Dendritic cell treated with granulocyte-macrophage colony-stimulating factor and Interleukin-4, amounts not matched to agents 40 ng/mL and 50 ng/mL, for 4 days (primary cell): ENCODE results near the gene TMPRSS5.
"Not testable (repeated sequence)": the region's sequence is repeated elsewhere in the genome, so short reads cannot be mapped to it uniquely, and the experiment has no call there.

Experiments used
- H3K27ac Mint-ChIP-seq: one replicate; pipeline ENCODE4 v1.8.0; 2022; ENCODE audit warnings: mild to moderate bottlenecking, mixed read lengths
- H3K27me3 Mint-ChIP-seq: one replicate; pipeline ENCODE4 v1.8.0; 2022; ENCODE audit warnings: mild to moderate bottlenecking, mixed read lengths
- H3K36me3 Mint-ChIP-seq: one replicate; pipeline ENCODE4 v1.8.0; 2022; ENCODE audit warnings: low read depth, mixed read lengths
- H3K4me1 Mint-ChIP-seq: one replicate; pipeline ENCODE4 v1.8.0; 2022; ENCODE audit warnings: low read depth, mixed read lengths
- H3K4me3 Mint-ChIP-seq: one replicate; pipeline ENCODE4 v1.8.0; 2022; ENCODE audit warnings: mild to moderate bottlenecking, moderate library complexity, mixed read lengths
- H3K9me3 Mint-ChIP-seq: one replicate; pipeline ENCODE4 v1.8.0; 2022; ENCODE audit warnings: mixed read lengths
- intact Hi-C: fragments of 100-400 bp; cut with micrococcal nuclease; formaldehyde crosslinking; loops from one replicate; pipeline ENCODE4 v1.15.0; 2022

TMPRSS5 gene

DNA sequence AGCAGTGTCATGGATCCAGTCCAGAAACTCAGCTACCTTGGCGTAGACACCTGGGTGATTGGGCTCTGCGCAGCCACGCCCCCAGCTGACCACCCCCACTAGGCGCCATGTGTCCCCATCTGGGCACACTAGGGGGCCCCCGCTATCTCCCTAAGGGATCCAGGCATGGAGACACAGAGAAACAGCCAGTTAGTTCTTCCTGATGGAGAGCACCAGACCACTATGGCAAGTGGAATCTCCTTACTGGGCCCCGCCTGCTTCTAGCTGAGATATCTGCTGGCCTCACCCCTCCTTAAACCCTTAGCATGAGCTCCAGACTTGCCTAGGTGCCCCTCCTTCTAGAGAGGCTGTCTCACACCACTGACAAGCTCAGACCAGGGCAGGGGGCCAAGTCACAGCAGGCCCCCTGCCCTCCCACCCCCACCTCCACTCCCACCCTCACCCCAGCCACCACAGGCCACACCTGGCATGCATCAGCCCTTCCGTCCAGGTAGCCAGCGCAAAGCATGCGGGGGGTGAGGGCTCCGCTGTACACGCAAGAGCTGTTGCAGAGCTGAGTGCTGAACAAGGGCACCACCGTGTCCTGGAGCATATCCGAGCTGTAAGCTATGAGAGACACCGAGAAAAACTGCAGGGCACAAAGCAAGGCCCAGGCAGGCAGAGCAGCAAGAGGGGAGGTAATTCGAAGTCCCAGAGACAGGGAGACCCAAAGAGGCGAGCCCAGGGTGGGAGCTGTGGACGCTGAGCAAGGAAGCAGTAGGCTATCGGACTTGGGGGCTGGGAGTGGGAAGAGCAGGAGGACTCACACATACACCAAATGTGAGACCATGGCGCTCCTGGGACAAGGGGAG, 16.1 kb downstream of the TMPRSS5 start:
- Mint-ChIP-seq H3K27ac (peak overlapping the region; percentile 36), H3K36me3 (no peaks in the 10 kb centered on the region), H3K4me3 (no peak overlapping the region), H3K27me3 (no peaks in the 10 kb centered on the region), H3K4me1 (peaks cover 20% of the 10 kb centered on the region), H3K9me3 (no peaks in the 10 kb centered on the region)
- intact Hi-C loops: no loop called here

DNA sequence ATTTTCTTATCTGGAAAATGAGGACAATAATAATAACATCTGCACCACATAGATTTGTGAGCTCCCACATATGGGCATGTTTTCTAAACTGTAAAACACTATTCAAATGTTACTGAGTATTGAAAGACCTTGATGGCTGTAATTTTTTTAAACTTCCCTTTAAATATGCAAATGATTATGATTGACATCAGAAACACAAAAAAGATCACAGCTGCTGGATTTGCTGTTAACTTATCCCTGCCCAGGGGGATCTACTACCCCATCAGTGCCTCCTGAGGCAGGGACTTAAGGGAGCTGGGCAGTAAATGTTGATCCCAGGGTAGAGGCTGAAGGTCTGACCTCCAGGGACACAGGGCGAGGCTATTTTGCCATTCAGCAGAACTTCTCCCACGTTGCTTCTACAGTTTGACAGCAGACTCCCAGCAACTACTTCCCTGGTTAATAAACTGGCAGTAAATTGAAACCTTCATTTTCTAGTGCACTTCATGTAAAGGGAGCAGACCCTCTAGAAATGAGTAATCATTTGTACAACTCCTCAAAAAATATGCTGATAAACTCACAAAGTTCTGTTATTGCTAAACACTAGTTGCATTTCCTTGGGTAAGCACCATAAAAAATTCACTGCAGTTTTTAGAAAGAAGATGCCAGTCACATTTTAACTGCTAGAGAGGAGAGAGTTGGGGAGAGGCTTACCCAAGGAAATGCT, 20.3 kb downstream of the TMPRSS5 start:
- H3K27me3 Mint-ChIP-seq: no peaks in the 10 kb centered on the region
- no peaks in the 10 kb centered on the region for H3K36me3 Mint-ChIP-seq
- H3K4me1 Mint-ChIP-seq: peaks cover 17% of the 10 kb centered on the region
- H3K27ac Mint-ChIP-seq: peak overlapping the region; percentile 74
- H3K9me3 Mint-ChIP-seq: no peaks in the 10 kb centered on the region
- no peak overlapping the region for H3K4me3 Mint-ChIP-seq
- intact Hi-C loops: no loop called here

DNA sequence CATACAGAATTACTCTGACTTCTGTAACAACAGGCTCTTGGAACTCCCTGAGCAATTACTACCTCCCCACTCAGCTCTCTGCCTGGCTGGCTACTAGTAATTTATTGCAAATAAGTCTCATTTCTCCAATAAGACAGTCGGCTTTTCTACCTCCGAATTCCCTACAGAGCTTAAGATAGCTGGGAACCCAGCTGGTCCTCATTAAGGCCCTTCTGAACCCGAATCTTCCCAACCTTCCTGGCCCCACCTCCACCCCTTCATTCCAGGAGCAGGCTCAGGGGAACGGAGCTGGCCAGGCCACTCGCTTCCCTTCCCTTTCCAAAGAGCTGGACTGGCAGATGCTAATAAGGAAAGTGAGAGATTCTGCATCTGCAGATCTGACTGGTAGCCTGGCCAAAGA, 21.6 kb downstream of the TMPRSS5 start:
- Mint-ChIP-seq H3K27me3 (no peaks in the 10 kb centered on the region), H3K4me1 (peaks cover 9% of the 10 kb centered on the region), H3K4me3 (no peak overlapping the region), H3K9me3 (no peaks in the 10 kb centered on the region), H3K36me3 (no peaks in the 10 kb centered on the region), H3K27ac (no peak overlapping the region)
- intact Hi-C loops: no loop called here

DNA sequence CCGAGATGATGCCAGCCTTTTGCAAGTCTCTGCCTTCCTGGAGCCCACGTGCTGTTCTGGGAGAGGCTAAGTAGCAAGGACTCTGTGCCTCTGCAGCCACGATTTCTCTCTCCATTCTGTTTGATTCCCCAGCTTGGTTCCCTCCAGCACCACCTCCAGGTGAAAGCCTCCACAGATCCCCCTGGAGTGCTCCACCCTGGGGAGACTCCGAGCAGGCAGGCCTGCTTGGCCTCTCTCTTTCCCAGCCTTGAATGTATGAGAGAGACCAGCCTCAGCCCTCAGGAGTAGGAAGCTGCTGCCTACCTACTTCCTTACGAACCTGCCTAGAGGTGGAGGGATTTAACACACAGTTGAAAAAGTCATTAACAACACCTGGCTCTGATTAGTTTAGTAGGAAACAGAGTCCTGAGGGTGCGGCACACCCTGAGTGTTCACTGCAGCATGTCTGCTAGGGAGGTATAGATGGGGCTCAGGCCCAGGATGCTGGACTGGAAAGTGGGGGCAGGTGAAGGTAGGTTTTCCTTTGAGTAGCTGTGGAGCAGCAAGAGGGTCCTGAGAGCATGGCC, 22.5 kb downstream of the TMPRSS5 start:
- H3K4me1 Mint-ChIP-seq: peaks cover 9% of the 10 kb centered on the region
- H3K27ac Mint-ChIP-seq: no peak overlapping the region
- no peaks in the 10 kb centered on the region for H3K36me3 Mint-ChIP-seq
- intact Hi-C loops: no loop called here
- H3K4me3 Mint-ChIP-seq: no peak overlapping the region
- H3K9me3 Mint-ChIP-seq: no peaks in the 10 kb centered on the region
- peaks cover 1% of the 10 kb centered on the region for H3K27me3 Mint-ChIP-seq

DNA sequence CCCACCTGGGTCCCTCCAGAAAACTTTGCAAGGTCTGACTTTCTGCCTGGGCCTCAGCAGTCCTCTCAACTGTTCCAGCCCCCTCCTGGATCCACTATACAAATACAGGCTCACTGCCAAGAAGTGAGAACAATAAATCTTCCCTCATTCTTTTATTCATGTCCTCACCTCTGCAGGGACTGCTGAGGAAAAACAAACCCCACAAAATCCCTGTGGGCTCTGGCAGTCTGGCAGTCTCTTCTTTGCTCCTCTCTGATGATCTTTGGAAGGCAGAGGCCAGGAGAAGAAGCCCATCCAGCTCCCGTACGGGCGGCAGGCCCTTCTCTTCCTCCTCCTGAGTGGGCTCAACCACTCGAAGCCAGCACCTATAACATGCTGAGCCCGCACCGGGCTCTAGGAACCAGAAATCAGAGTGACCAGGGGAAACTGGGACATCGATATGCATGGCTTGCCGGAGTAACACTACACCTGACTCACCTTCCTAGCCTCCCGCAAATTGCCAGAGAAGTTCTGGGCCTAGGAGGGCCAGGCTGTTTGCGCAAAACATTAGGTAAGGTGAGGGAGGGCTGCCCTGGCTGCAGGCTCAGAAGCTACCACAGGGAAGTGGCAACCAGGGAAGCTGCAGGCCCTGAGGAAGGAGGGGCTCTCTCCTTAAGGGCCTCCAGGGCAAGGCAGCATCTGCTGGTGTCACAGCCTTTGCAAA, 24.2 kb downstream of the TMPRSS5 start:
- intact Hi-C loops: no loop called here
- Mint-ChIP-seq H3K27ac (no peak overlapping the region), H3K36me3 (no peaks in the 10 kb centered on the region), H3K27me3 (peaks cover 1% of the 10 kb centered on the region), H3K4me3 (no peak overlapping the region), H3K9me3 (no peaks in the 10 kb centered on the region), H3K4me1 (peaks cover 9% of the 10 kb centered on the region)

DNA sequence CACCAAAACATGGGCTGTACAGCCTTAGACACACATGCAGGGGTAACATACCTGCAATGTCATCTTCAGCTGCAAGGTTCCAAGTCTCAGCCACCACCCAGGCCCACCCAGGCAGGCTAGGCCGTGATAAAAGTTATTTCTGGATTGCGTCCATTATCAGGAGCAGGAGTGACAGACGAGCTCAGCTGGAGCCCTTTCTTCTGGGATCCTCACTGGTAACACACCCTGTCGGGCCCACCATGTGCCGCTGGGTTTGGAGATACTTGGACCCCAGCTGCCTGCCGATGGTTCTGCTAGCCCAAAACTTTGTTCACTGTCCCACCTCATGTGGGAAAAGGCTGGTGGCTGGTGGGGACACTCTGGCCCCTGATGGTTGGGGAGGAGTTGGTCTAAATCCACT, 24.8 kb downstream of the TMPRSS5 start:
- Mint-ChIP-seq H3K27ac (no peak overlapping the region), H3K27me3 (peaks cover 1% of the 10 kb centered on the region), H3K4me3 (no peak overlapping the region), H3K9me3 (no peaks in the 10 kb centered on the region), H3K36me3 (no peaks in the 10 kb centered on the region), H3K4me1 (peaks cover 8% of the 10 kb centered on the region)
- intact Hi-C loops: no loop called here

DNA sequence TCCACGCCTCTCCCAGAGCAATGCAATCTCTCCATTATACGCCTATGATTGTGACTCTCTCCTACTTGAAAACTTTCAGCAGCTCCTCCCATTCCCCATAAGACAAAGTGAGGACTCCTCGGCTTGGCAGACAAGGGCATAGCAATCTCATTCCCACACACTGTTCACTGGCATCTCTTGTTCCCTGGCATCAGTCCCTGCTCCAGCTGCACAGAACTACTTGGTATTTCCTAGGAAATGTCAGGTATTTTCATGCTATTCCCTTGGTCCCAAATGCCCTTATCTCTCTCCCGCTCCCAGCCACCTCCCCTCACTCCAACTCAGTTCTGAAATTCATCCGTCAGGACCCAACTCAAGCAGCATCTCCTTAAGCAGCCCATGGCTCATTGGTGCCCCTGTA, 28.4 kb downstream of the TMPRSS5 start:
- Mint-ChIP-seq H3K9me3 (no peaks in the 10 kb centered on the region), H3K27ac (no peak overlapping the region), H3K4me1 (no peaks in the 10 kb centered on the region), H3K27me3 (peaks cover 1% of the 10 kb centered on the region), H3K36me3 (no peaks in the 10 kb centered on the region), H3K4me3 (no peak overlapping the region)
- intact Hi-C loops: no loop called here

DNA sequence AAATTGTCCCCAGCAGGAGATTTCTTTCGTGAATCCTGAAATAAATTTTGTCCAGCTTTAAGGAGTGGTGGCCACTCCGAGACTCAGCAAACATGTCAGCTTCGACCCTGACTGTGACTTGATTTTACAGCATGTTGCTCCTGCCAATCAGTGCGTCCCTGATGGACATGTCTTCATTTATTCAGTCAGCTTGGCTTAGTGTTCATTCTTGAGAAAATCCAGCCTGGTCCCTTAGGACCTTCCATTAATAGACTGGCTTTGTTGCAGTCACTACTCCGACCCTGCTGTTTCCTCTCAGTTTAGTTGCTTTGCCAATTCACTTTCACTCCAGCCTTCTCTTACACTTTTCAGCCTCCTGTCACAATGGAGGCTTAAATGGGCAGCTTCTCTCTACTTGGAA, 30.5 kb downstream of the TMPRSS5 start:
- Mint-ChIP-seq H3K4me3 (no peak overlapping the region), H3K4me1 (no peaks in the 10 kb centered on the region), H3K27me3 (peaks cover 1% of the 10 kb centered on the region), H3K9me3 (no peaks in the 10 kb centered on the region), H3K36me3 (no peaks in the 10 kb centered on the region), H3K27ac (no peak overlapping the region)
- intact Hi-C loops: no loop called here

DNA sequence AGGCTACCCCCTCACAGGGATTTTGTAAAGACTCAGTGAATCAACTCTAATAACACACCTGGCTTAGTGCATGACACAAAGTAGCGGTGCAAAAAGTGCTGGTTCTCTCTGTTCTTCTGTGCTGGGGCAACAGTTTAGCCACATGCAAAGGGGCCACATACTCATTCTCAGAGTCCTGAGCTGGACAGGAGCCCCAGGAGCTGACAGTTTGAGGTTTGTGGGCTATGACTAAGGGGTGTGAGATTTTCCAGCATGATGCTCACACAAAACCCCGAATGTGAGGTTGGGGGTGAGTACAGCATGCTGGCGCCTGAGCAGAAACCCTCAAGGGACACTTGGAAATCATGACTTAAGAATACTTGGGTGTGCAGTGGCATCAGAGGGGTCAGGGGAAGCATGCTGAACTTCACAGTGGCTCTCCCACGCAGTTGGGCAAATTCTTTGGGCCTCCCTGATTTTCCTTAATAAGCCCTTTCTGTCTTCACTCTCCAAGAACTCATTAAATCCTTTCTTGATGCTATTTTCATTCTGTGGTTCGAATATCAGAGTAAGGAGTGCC, 31.0 kb downstream of the TMPRSS5 start:
- Mint-ChIP-seq H3K4me1 (no peaks in the 10 kb centered on the region), H3K9me3 (no peaks in the 10 kb centered on the region), H3K27me3 (peaks cover 1% of the 10 kb centered on the region), H3K27ac (no peak overlapping the region), H3K36me3 (no peaks in the 10 kb centered on the region), H3K4me3 (no peak overlapping the region)
- intact Hi-C loops: no loop called here

DNA sequence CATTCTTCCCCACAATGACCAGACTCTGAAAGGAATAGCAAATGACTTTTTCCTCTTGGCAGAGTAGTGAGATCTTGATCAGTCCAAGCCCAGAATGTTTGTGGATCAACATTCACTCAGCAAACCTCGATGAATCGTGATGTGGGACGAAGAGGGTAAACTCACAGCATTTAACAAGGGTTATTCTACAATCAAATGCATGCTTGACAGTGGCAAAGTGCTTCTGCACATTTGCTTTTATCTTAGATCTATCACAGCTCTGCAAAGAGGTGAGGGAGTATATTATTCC, 31.8 kb downstream of the TMPRSS5 start:
- peaks cover under 1% of the 10 kb centered on the region for H3K27me3 Mint-ChIP-seq
- H3K4me1 Mint-ChIP-seq: no peaks in the 10 kb centered on the region
- intact Hi-C loops: no loop called here
- no peaks in the 10 kb centered on the region for H3K9me3 Mint-ChIP-seq
- no peak overlapping the region for H3K27ac Mint-ChIP-seq
- no peaks in the 10 kb centered on the region for H3K36me3 Mint-ChIP-seq
- no peak overlapping the region for H3K4me3 Mint-ChIP-seq

DNA sequence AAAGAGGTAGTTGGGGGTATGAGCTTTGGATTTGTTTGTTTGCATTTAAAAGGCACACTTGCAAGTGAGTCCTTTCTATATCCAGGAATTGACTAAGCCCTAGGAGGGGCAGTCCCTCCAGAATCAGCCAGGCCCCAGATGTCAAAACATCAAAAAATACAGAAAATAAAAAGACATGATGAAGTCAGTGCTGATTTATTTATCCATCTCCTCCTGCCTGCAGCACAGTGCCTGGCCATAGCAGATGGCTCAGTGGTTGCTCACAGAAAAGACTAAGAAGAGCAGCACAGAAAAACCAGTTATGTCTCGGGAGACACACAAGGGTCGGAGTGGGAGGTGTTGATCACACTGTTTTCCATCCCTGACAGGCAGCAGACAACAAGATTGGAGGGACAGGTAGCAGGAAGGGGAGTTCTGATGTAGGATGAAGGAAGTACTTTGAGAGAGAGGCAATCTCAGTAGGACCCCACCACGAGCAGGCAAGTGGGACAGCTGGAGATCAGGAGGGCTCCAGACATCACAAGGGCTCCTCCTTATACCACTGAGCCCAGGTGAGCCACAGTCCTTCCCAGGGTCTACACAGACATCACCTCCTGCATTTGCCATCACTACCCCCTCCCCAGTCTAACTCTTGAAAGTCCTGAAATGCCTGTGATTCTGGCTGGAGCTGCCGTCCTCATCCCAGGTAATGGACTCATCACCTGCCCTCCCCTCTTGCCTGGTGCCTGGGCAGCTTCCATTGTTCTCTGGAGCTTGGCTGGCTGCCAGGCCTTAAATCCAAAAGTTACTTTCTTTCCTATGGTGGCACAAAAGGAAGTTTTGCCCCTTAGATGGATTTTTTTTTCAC, 32.3 kb downstream of the TMPRSS5 start:
- no peaks in the 10 kb centered on the region for H3K9me3 Mint-ChIP-seq
- no peaks in the 10 kb centered on the region for H3K36me3 Mint-ChIP-seq
- no peak overlapping the region for H3K27ac Mint-ChIP-seq
- no peak overlapping the region for H3K4me3 Mint-ChIP-seq
- H3K27me3 Mint-ChIP-seq: no peaks in the 10 kb centered on the region
- intact Hi-C loops: no loop called here
- H3K4me1 Mint-ChIP-seq: no peaks in the 10 kb centered on the region

DNA sequence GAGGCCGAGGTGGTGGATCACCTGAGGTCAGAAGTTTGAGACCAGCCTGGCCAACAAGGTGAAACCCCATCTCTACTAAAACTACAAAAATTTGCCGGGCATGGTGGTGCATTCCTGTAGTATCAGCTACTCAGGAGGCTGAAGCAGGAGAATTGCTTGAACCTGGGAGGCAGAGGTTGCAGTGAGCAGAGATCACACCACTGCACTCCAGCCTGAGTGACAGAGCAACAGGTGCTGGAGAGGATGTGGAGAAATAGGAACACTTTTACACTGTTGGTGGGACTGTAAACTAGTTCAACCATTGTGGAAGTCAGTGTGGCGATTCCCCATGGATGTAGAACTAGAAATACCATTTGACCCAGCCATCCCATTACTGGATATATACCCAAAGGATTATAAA, 34.2 kb downstream of the TMPRSS5 start:
- H3K27me3 Mint-ChIP-seq, intact Hi-C loops, H3K4me3 Mint-ChIP-seq, H3K9me3 Mint-ChIP-seq, H3K36me3 Mint-ChIP-seq, H3K27ac Mint-ChIP-seq, H3K4me1 Mint-ChIP-seq: not testable (repeated sequence)

DNA sequence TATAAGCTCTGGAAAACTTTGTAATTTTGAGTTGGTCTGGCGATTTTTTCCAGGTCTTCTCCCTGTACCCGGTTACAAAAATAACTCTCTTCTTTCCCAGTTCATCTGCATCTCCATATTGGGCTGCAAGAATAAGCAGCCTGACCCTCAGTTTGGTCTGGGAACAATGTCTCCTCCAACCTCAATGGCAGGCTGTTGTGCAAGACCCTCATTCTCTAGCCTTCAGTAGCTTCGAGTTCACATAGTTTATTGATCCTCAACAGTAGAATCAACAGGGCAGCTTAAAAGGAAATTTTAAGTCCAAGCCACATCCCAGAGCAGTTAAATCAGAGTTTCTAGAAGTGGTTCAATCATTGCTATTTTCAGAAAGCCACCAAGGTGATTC, 35.3 kb downstream of the TMPRSS5 start:
- Mint-ChIP-seq H3K4me3 (no peak overlapping the region), H3K27me3 (no peaks in the 10 kb centered on the region), H3K9me3 (peaks cover 10% of the 10 kb centered on the region), H3K4me1 (no peaks in the 10 kb centered on the region), H3K36me3 (no peaks in the 10 kb centered on the region), H3K27ac (no peak overlapping the region)
- intact Hi-C loops: no loop called here
